MM.1S (cell line): ENCODE data around the gene STK4.

Experiments used
- DNase-seq: peaks from one replicate; pipeline ENCODE4 v3.0.0-alpha.2; 2015
- H2AFZ ChIP-seq: fragments of 300-600 bp; sonication (generic); 2 replicates; pipeline ENCODE4 v1.6.0; 2016; ENCODE audit warnings: antibody characterized with exemption, low read length
- H3F3A ChIP-seq: fragments of 300-600 bp; sonication (generic); 2 replicates; pipeline ENCODE4 v1.6.1; 2016; ENCODE audit warnings: mild to moderate bottlenecking, antibody characterized with exemption, low read length, moderate library complexity, mixed read lengths; ENCODE audit not compliant: insufficient read depth
- H3K27ac ChIP-seq: fragments of 300-600 bp; sonication (generic); 2 replicates; pipeline ENCODE4 v1.5.1; 2016; ENCODE audit warnings: mild to moderate bottlenecking, low read length
- H3K27me3 ChIP-seq: fragments of 300-600 bp; sonication (generic); replicated peaks from 2 replicates; pipeline ENCODE4 v1.6.0; 2016; ENCODE audit warnings: low read length; ENCODE audit not compliant: insufficient read depth
- H3K36me3 ChIP-seq: fragments of 300-600 bp; sonication (generic); replicated peaks from 2 replicates; pipeline ENCODE4 v1.6.1; 2016; ENCODE audit warnings: mild to moderate bottlenecking, low read length, mixed read lengths; ENCODE audit not compliant: insufficient read depth
- H3K4me1 ChIP-seq: fragments of 300-600 bp; sonication (generic); 2 replicates; pipeline ENCODE4 v1.6.1; 2016; ENCODE audit warnings: low read length, mixed read lengths
- H3K4me2 ChIP-seq: fragments of 300-600 bp; sonication (generic); 2 replicates; pipeline ENCODE4 v1.6.0; 2016; ENCODE audit warnings: low read depth, low read length
- H3K4me3 ChIP-seq: fragments of 300-600 bp; sonication (generic); 2 replicates; pipeline ENCODE4 v1.5.1; 2016; ENCODE audit warnings: low read length, mixed read lengths
- H3K79me2 ChIP-seq: fragments of 300-600 bp; sonication (generic); 2 replicates; pipeline ENCODE4 v1.6.1; 2016; ENCODE audit warnings: mixed run types, low read length, mixed read lengths
- H3K9ac ChIP-seq: fragments of 300-600 bp; sonication (generic); 2 replicates; pipeline ENCODE4 v1.6.1; 2016; ENCODE audit warnings: low read length, mixed read lengths
- H3K9me2 ChIP-seq: fragments of 300-600 bp; sonication (generic); replicated peaks from 2 replicates; pipeline ENCODE4 v1.6.1; 2016; ENCODE audit warnings: mild to moderate bottlenecking, low read length, mixed read lengths; ENCODE audit not compliant: insufficient read depth
- H3K9me3 ChIP-seq: fragments of 300-600 bp; sonication (generic); replicated peaks from 2 replicates; pipeline ENCODE4 v1.6.1; 2016; ENCODE audit warnings: mild to moderate bottlenecking, low read length, mixed read lengths; ENCODE audit not compliant: insufficient read depth
- H4K20me1 ChIP-seq: fragments of 300-600 bp; sonication (generic); 2 replicates; pipeline ENCODE4 v1.6.1; 2016; ENCODE audit warnings: mild to moderate bottlenecking, low read length, moderate library complexity, mixed read lengths; ENCODE audit not compliant: insufficient read depth
- CTCF ChIP-seq: fragments of 300-600 bp; sonication (generic); IDR thresholded peaks from 2 replicates; pipeline ENCODE4 v1.5.1; 2016; ENCODE audit warnings: antibody characterized with exemption, low read length, mixed read lengths
- EZH2 ChIP-seq: fragments of 300-600 bp; sonication (generic); optimal IDR thresholded peaks from 2 replicates; pipeline ENCODE3; 2017; ENCODE audit warnings: low read depth, mild to moderate bottlenecking, antibody characterized with exemption, low read length, mixed read lengths
- EZH2phosphoT487 ChIP-seq: fragments of 300-600 bp; sonication (generic); IDR thresholded peaks from 2 replicates; pipeline ENCODE4 v1.6.1; 2018; ENCODE audit warnings: antibody characterized with exemption, low read length

The STK4 gene

DNA sequence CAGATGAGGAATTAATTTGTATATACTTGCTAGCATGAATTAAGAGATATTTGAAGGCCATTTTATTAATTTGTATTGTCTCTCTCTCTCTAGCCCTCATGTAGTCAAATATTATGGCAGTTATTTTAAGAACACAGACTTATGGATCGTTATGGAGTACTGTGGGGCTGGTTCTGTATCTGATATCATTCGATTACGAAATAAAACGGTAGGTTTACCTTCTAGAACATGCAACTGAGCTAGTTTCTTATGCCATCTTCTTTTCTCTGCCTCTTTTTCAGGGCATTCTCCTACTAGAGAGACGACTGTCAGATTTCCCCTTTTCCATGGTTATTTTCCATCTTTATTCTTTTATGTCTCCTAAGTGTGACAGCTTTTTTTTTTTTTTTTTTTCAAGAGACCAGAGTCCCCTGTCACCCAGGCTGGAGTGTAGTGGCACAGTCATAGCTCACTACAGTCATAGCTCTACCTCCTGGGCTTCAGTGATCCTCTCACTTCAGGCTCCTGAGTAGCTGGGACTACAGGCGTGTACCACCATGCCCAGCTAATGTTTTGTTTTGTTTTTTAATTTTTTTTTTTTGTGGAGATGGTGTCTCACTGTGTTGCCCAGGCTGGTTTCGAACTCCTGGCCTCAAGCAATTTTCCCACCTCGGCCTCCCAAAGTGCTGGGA, 15.6 kb downstream of the STK4 start:
- H3K9ac ChIP-seq: no peak overlapping the region

DNA sequence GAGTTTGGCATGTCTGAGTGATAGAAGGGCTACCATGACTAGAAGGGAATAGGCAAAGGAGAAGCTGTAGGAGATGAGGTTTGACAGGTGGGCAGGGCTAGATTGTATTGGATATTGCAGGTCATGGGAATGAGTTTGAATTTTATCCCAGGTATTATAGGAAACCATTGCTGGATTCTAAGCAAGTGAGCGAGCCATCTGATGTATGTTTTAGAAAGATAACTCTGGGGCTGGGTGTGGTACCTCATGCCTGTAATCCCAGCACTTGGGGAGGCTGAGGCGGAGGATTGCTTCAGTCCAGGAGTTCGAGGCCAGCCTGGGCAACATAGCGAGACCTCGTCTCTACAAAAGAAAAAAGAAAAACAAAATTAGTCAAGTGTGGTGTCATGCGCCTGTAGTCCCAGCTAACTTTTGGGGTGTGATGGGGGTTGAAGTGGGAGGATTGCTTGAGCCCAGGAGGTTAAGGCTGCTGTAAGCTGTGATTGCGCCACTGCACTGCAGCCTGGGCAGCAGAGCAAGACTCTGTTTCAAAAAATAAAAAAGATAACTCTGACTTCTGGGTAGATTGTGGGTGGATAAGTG, 16.9 kb downstream of the STK4 start:
- TF ChIP-seq CTCF: no peak
- TF ChIP-seq EZH2: no peak
- TF ChIP-seq EZH2phosphoT487: no peak
- Histone ChIP-seq H3K9me2 (no peaks in the 10 kb centered on the region), H3K4me3 (no peak overlapping the region), H3K4me2 (no peak overlapping the region), H3K4me1 (peaks cover 32% of the 10 kb centered on the region), H3F3A (peaks cover 31% of the 10 kb centered on the region), H3K9me3 (no peaks in the 10 kb centered on the region), H3K79me2 (peaks cover 90% of the 10 kb centered on the region), H3K9ac (no peak overlapping the region), H4K20me1 (no peaks in the 10 kb centered on the region), H3K27me3 (no peaks in the 10 kb centered on the region), H2AFZ (no peak overlapping the region), H3K36me3 (peaks cover 28% of the 10 kb centered on the region), H3K27ac (no peak overlapping the region)
- no peak for DNase-seq

More for the DNA sequence above, 15.6 kb downstream of the STK4 start:
- no peak overlapping the region for H3K27ac ChIP-seq
- no peak for DNase-seq
- no peak overlapping the region for H2AFZ ChIP-seq
- H3K36me3 ChIP-seq: peaks cover 21% of the 10 kb centered on the region
- peaks cover 41% of the 10 kb centered on the region for H3F3A ChIP-seq
- no peaks in the 10 kb centered on the region for H3K9me3 ChIP-seq
- H4K20me1 ChIP-seq: no peaks in the 10 kb centered on the region
- H3K27me3 ChIP-seq: no peaks in the 10 kb centered on the region
- H3K4me3 ChIP-seq: no peak overlapping the region
- H3K79me2 ChIP-seq: peaks cover 92% of the 10 kb centered on the region
- H3K9me2 ChIP-seq: no peaks in the 10 kb centered on the region
- no peak overlapping the region for H3K4me2 ChIP-seq
- TF ChIP-seq CTCF: no peak
- TF ChIP-seq EZH2: no peak
- TF ChIP-seq EZH2phosphoT487: no peak
- peaks cover 45% of the 10 kb centered on the region for H3K4me1 ChIP-seq

GRCh38 chr20:44988631-44989171, 22.4 kb downstream of the STK4 start:
- Histone ChIP-seq H3K36me3 (peaks cover 18% of the 10 kb centered on the region), H3K27ac (peak overlapping the region; percentile 88; the same call in 1 of the 2 replicates), H3K9ac (no peak overlapping the region), H3K9me2 (no peaks in the 10 kb centered on the region), H3K4me3 (no peak overlapping the region), H3K4me1 (peaks cover 59% of the 10 kb centered on the region), H4K20me1 (no peaks in the 10 kb centered on the region), H3K9me3 (no peaks in the 10 kb centered on the region), H3K4me2 (no peak overlapping the region), H3K79me2 (peaks cover 96% of the 10 kb centered on the region), H3F3A (peaks cover 58% of the 10 kb centered on the region), H2AFZ (no peak overlapping the region), H3K27me3 (no peaks in the 10 kb centered on the region)
- DNase-seq: no peak
- TF ChIP-seq CTCF (no peak), EZH2phosphoT487 (no peak), EZH2 (no peak)
